AG09319 (cell line): ENCODE results near the gene USP6NL.

Experiments
- DNase-seq: peaks from one replicate; pipeline ENCODE4 v3.0.0-alpha.2; 2010; ENCODE audit warnings: low read depth; ENCODE audit errors: extremely low read depth
- CTCF ChIP-seq: IDR thresholded peaks from 2 replicates; pipeline ENCODE4 v1.5.1; 2011; ENCODE audit warnings: low read depth, mild to moderate bottlenecking, inconsistent platforms, low read length, moderate library complexity

Gene USP6NL

GRCh38 chr10:11414314-11415038 lies 197.0 kb downstream of the USP6NL start:
- no peak for TF ChIP-seq CTCF
- no peak for DNase-seq

GRCh38 chr10:11411926-11412545 lies 199.4 kb downstream of the USP6NL start:
- no peak for DNase-seq
- no peak for TF ChIP-seq CTCF

- no peak for TF ChIP-seq CTCF
- no peak for DNase-seq
These were observed 202.1 kb downstream of the USP6NL start for GRCh38 chr10:11409357-11409756.

- DNase-seq = no peak
These were observed 203.5 kb downstream of the USP6NL start for GRCh38 chr10:11407939-11408338.

GRCh38 chr10:11406746-11407145 lies 204.7 kb downstream of the USP6NL start:
- no peak for DNase-seq
- TF ChIP-seq CTCF = no peak

More at GRCh38 chr10:11407939-11408338, 203.5 kb downstream of the USP6NL start:
- TF ChIP-seq CTCF = no peak

- no peak for TF ChIP-seq CTCF
- no peak for DNase-seq
These were observed 206.5 kb downstream of the USP6NL start for GRCh38 chr10:11404901-11405300.
